PFSK-1 (cell line): ENCODE measurements around the gene MPZL3.

Experiments used
- FOXP2 ChIP-seq: optimal IDR thresholded peaks from 2 replicates; pipeline ENCODE3; 2011; ENCODE audit warnings: borderline replicate concordance, control low read depth, inconsistent platforms; ENCODE audit not compliant: insufficient read depth; ENCODE audit errors: extremely low read length, extremely low read depth
- POLR2AphosphoS5 ChIP-seq: IDR thresholded peaks from 2 replicates; pipeline ENCODE4 v1.6.1; 2012; ENCODE audit warnings: low read depth, mild to moderate bottlenecking, control low read depth, low read length, moderate library complexity
- REST ChIP-seq, 2 experiments: IDR thresholded peaks; 2 replicates each; pipeline versions ENCODE4 v1.6.1 to v1.8.0; 2011 to 2012; ENCODE audit warnings: low read depth in 2 of 2, low read length in 2 of 2, control low read depth in 1 of 2, inconsistent platforms in 1 of 2, mild to moderate bottlenecking in 1 of 2, moderate library complexity in 1 of 2; ENCODE audit not compliant: insufficient read depth in 1 of 2
- SIN3A ChIP-seq: IDR thresholded peaks from 2 replicates; pipeline ENCODE4 v1.6.1; 2012; ENCODE audit warnings: mild to moderate bottlenecking, low read length, moderate library complexity, borderline replicate concordance; ENCODE audit not compliant: insufficient read depth
- TAF1 ChIP-seq: IDR thresholded peaks from 2 replicates; pipeline ENCODE4 v1.6.1; 2012; ENCODE audit warnings: low read length, control low read depth, borderline replicate concordance; ENCODE audit not compliant: insufficient read depth

GRCh38 chr11:118209033-118209432 lies 43.1 kb downstream of the MPZL3 start:
- no peak for TF ChIP-seq POLR2AphosphoS5
- TF ChIP-seq TAF1 = no peak
- TF ChIP-seq REST (IDR thresholded peaks at IDR 0.05; ENCODE audit: insufficient read depth in 1 of 2, low read depth in 2 of 2, low read length in 2 of 2) = no peak
- no peak for TF ChIP-seq SIN3A
- no peak for TF ChIP-seq FOXP2
